OCI-LY1 (cell line): Measurements from ENCODE around the gene MFSD12.

Source experiments
- H2AFZ ChIP-seq: fragments of 200-600 bp; sonication (generic), shearing (Covaris generic); 2 replicates; pipeline ENCODE4 v1.6.0; 2014; ENCODE audit warnings: antibody characterized with exemption, mild to moderate bottlenecking, low read length
- H3F3A ChIP-seq: fragments of 200-600 bp; sonication (generic), shearing (Covaris generic); 2 replicates; pipeline ENCODE4 v1.6.0; 2014; ENCODE audit warnings: mild to moderate bottlenecking, antibody characterized with exemption, low read length, moderate library complexity; ENCODE audit not compliant: insufficient read depth
- H3K27ac ChIP-seq: fragments of 200-600 bp; sonication (generic); 2 replicates; pipeline ENCODE4 v1.5.1; 2014; ENCODE audit warnings: low read length, mixed run types, mild to moderate bottlenecking, low read depth; ENCODE audit not compliant: poor library complexity, severe bottlenecking
- H3K27me3 ChIP-seq: fragments of 200-600 bp; sonication (generic); 2 replicates; pipeline ENCODE4 v1.6.0; 2014; ENCODE audit warnings: antibody characterized with exemption, mild to moderate bottlenecking, low read length, moderate library complexity; ENCODE audit not compliant: insufficient read depth
- H3K36me3 ChIP-seq: fragments of 200-600 bp; sonication (generic); 2 replicates; pipeline ENCODE4 v1.6.1; 2014; ENCODE audit warnings: mild to moderate bottlenecking, antibody characterized with exemption, low read length, moderate library complexity, mixed read lengths; ENCODE audit not compliant: insufficient read depth
- H3K4me1 ChIP-seq: fragments of 200-600 bp; sonication (generic); 2 replicates; pipeline ENCODE4 v1.5.1; 2014; ENCODE audit warnings: mild to moderate bottlenecking, low read length, moderate library complexity; ENCODE audit not compliant: insufficient read depth, severe bottlenecking
- H3K4me2 ChIP-seq: fragments of 200-600 bp; sonication (generic), shearing (Covaris generic); 2 replicates; pipeline ENCODE4 v1.6.1; 2014; ENCODE audit warnings: low read length
- H3K4me3 ChIP-seq: fragments of 200-600 bp; sonication (generic); 2 replicates; pipeline ENCODE4 v1.5.1; 2014; ENCODE audit warnings: low read length, low read depth, mild to moderate bottlenecking, mixed read lengths; ENCODE audit not compliant: poor library complexity, severe bottlenecking
- H3K79me2 ChIP-seq: fragments of 200-600 bp; shearing (Covaris generic); 2 replicates; pipeline ENCODE4 v1.6.1; 2016; ENCODE audit warnings: mixed run types, low read length, mixed read lengths; ENCODE audit not compliant: insufficient read depth
- H3K9ac ChIP-seq: fragments of 200-600 bp; sonication (generic), shearing (Covaris generic); 2 replicates; pipeline ENCODE4 v1.6.1; 2014; ENCODE audit warnings: mild to moderate bottlenecking, low read length, mixed read lengths
- H3K9me2 ChIP-seq: fragments of 200-600 bp; sonication (generic), shearing (Covaris generic); 2 replicates; pipeline ENCODE4 v1.6.1; 2014; ENCODE audit warnings: low read depth, mild to moderate bottlenecking, low read length, mixed read lengths
- H3K9me3 ChIP-seq: fragments of 200-600 bp; shearing (Covaris generic); 2 replicates; pipeline ENCODE4 v1.6.1; 2014; ENCODE audit warnings: low read length, mixed read lengths
- H4K20me1 ChIP-seq: fragments of 200-600 bp; sonication (generic), shearing (Covaris generic); 2 replicates; pipeline ENCODE4 v1.6.0; 2016; ENCODE audit warnings: mild to moderate bottlenecking, low read length; ENCODE audit not compliant: insufficient read depth
- EZH2 ChIP-seq: fragments of 200-600 bp; sonication (generic), shearing (Covaris generic); IDR thresholded peaks from 2 replicates; pipeline ENCODE4 v1.8.0; 2017; ENCODE audit warnings: borderline replicate concordance, mixed run types, mild to moderate bottlenecking, antibody characterized with exemption, low read length, moderate library complexity, mixed read lengths
- TF ChIP-seq, protein P1 (sequence below): fragments of 200-600 bp; sonication (generic), shearing (Covaris generic); IDR thresholded peaks from 2 replicates; pipeline ENCODE4 v1.5.1; 2017; ENCODE audit warnings: mild to moderate bottlenecking, antibody characterized with exemption, low read length, moderate library complexity, mixed read lengths

MFSD12 gene

DNA sequence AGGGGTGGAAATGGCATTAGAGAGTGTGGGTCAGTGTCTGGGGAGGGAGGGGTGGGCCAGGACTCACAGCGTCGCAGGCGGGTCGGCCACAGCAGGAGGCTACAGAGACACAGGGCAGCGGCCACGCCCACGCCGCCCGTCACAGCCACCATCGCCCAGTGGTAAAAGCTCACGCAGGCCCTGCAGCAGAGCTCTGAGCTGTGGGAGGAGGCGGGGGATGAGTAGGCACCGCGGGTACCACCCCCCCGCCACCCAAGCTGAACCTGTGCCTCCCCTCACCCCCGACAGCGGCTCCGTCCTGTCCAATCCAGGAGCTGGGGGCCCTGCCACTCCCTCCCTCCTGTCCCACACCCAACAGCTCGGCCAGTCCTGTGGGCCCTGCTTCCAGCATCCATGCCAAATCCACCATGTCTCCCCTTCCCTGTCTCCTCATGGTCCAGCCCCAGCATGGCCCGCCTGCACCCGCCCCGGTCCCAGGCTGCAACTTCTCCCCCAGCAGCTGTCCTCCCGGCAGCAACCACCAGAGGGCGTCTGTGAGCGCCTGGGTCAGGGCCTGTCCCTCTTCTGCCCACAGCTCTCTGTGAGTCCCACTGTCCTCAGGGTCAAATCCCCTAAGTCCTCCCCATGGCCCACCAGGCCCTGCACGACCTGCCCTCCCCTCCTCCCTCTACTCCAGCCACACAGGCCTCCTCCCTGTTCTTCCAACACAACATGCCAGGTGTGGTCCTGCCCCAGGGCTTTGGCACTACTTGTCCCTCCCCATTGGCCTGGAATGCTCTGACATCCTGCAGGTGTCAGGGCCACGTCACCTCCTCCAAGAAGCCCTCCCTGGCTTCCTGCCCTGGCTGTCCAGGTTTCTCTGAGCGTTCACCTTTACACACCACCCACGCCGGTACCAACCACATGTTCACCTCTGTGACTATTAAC lies 12.4 kb downstream of the MFSD12 start:
- Histone ChIP-seq H3K9me2 (no peaks in the 10 kb centered on the region), H3K36me3 (peaks cover 33% of the 10 kb centered on the region), H3K4me2 (peak overlapping the region; percentile 56; the same call in 1 of the 2 replicates), H4K20me1 (no peaks in the 10 kb centered on the region), H3K9ac (no peak overlapping the region; the same call in 1 of the 2 replicates), H3K9me3 (no peaks in the 10 kb centered on the region), H3F3A (no peaks in the 10 kb centered on the region), H3K4me1 (peaks cover 9% of the 10 kb centered on the region), H3K4me3 (no peak overlapping the region), H3K27ac (no peak overlapping the region), H3K27me3 (no peaks in the 10 kb centered on the region), H3K79me2 (no peaks in the 10 kb centered on the region), H2AFZ (no peak overlapping the region)
- no peak for TF ChIP-seq EZH2
- TF ChIP-seq, protein P1, sequence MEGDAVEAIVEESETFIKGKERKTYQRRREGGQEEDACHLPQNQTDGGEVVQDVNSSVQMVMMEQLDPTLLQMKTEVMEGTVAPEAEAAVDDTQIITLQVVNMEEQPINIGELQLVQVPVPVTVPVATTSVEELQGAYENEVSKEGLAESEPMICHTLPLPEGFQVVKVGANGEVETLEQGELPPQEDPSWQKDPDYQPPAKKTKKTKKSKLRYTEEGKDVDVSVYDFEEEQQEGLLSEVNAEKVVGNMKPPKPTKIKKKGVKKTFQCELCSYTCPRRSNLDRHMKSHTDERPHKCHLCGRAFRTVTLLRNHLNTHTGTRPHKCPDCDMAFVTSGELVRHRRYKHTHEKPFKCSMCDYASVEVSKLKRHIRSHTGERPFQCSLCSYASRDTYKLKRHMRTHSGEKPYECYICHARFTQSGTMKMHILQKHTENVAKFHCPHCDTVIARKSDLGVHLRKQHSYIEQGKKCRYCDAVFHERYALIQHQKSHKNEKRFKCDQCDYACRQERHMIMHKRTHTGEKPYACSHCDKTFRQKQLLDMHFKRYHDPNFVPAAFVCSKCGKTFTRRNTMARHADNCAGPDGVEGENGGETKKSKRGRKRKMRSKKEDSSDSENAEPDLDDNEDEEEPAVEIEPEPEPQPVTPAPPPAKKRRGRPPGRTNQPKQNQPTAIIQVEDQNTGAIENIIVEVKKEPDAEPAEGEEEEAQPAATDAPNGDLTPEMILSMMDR: peak; percentile 95

DNA sequence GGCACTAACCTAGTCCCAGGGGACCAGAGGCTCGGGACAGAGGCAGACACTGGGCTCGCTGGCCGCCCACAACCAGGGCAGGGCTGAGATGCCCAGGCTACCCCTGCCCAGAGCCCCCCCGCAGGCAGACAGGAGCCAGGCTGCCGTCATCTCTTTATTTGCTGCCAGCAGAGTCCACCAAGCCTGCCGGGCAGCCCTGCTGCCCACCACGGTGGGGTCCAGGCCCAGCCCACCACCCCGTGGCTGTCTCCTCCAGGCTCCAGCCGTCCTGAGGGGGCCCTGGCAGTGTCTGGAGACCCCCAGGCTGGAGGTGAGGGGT lies 13.4 kb downstream of the MFSD12 start:
- Histone ChIP-seq H4K20me1 (no peaks in the 10 kb centered on the region), H3K9me2 (no peaks in the 10 kb centered on the region), H3F3A (no peaks in the 10 kb centered on the region), H3K4me1 (peaks cover 9% of the 10 kb centered on the region), H3K9me3 (no peaks in the 10 kb centered on the region), H3K9ac (no peak overlapping the region; the same call in 1 of the 2 replicates), H3K27ac (no peak overlapping the region), H3K36me3 (peaks cover 36% of the 10 kb centered on the region), H3K27me3 (no peaks in the 10 kb centered on the region), H3K4me2 (no peak overlapping the region), H3K4me3 (no peak overlapping the region), H2AFZ (no peak overlapping the region), H3K79me2 (no peaks in the 10 kb centered on the region)
- no peak for TF ChIP-seq EZH2
- TF ChIP-seq, protein P1: no peak

DNA sequence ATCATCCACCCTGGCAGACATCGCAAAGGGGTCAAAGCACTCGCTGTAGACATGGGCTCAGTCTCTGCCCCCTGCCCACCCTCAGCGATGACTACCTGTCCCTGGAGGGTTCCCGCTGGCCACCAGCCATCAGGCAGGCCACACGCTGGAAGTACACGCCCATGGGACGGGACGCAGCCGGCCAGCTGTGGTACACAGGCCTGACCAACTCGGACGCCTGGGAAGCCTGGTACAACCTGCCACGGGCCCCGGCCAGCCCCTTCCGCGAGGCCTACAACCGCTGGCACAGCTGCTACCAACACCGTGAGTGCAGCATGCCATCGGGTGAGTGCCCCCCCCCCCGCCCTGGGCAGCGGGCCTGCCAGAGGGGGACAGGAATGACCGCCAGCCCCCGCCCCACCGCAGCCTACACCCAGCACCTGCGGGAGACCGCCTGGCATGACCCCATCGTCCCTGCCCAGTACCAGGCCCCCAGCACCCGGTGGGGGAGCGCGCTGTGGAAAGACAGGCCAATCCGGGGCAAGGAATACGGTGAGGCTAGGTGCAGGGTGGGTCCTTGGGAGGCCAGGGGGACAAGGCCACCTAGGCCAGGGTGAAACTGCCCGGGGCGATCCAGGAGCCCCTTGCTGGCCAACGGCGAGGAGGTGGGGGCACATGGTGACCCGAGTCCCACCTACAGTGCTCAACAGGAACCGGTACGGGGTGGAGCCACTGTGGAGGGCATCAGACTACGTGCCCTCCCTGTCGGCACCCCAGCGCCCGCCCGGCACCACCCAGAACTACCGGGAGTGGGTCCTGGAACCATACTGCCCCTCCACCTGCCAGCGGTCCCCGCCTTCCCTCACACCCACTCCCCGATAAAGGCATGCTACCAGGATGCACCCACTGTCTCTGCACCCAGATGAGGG lies 14.0 kb downstream of the MFSD12 start:
- Histone ChIP-seq H3K9me3 (no peaks in the 10 kb centered on the region), H3K4me1 (peaks cover 9% of the 10 kb centered on the region), H3K27ac (no peak overlapping the region), H3K27me3 (no peaks in the 10 kb centered on the region), H3K9me2 (no peaks in the 10 kb centered on the region), H2AFZ (no peak overlapping the region), H3K79me2 (no peaks in the 10 kb centered on the region), H3K9ac (no peak overlapping the region), H3K4me3 (no peak overlapping the region), H4K20me1 (no peaks in the 10 kb centered on the region), H3K4me2 (no peak overlapping the region), H3F3A (no peaks in the 10 kb centered on the region), H3K36me3 (peaks cover 32% of the 10 kb centered on the region)
- no peak for TF ChIP-seq EZH2
- TF ChIP-seq, protein P1: no peak
